Measurements from ENCODE around the gene UNC50.

The UNC50 gene

DNA sequence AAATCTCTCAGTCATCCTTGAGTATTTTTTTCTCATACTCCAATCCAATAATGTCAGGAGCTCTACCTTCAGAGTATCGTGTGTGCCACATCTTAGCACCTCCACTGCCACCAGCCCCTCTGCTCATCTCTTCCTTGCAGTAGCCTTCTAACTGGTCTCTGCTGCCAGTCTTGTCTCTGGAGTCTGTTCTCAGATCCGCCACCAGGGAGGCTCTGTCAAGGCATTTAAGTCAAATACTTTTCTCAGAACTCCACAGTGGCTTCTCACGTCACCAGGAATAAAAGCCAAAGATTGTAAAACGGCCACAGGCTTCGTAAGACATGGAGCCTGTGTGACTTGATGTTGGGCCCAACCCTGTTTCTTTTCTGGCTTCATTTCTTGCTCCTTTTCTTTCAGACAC lies 7.1 kb downstream of the UNC50 start:
- no peak for DNase-seq

- DNase-seq, result no peak
Observed at GRCh38 chr2:98617149-98617548, 8.8 kb downstream of the UNC50 start.

DNA sequence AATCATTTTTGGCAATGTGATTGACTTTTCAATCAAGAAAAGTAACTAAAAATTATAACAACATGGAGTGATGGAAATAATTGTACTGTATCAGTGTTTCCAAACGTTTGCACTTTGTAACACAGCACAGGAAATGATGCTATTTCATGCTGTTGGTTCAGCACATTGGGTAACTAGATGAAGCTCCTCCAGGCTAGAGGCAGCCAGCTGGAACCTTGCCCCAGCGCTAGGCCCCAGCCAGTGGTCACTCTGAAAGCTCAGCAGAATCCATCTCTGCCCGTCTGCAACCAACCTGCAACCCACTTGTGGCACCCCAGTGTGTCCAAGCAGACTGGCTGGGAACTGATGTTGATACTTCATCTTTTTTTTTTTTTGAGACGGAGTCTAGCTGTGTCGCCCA lies 15.3 kb downstream of the UNC50 start:
- DNase-seq, result no peak

- no peak for DNase-seq
Observed at GRCh38 chr2:98632351-98632750, 24.0 kb downstream of the UNC50 start.

DNA sequence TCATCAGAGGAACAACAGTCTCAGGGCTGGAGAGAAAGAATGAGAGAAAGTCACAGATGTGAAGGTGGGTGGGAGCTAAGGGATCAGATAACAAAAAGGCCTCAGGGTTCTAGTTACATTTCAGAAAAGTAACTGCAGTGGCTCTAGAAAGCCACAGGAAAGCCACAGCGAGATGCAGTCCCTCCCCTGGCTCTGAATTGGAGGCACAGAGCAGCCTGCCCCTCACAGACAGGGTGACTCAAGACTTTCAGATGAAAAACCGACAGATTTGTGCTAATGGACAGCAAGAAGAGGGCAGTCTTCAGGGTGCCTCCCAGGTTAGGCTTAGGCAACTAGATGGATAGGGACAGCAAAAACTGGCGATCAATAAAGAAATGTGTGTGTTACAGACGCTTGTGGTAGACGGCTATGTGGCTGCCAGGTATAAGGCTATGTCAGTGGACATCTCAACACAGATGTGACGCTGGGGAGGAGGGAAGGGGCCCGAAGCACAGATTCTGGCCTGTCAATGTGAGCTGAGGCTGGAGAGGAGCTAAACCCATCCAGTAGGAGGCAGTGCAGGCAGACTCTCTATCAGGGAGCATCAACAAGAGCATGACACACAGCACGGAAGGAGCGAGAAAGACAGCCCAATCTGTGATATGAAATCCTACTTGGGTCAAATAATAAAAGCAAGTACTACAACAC lies 26.2 kb downstream of the UNC50 start:
- DNase-seq, result peak; percentile 69

- peak; percentile 58 for DNase-seq
Observed at GRCh38 chr2:98637401-98638147, 29.2 kb downstream of the UNC50 start.

DNA sequence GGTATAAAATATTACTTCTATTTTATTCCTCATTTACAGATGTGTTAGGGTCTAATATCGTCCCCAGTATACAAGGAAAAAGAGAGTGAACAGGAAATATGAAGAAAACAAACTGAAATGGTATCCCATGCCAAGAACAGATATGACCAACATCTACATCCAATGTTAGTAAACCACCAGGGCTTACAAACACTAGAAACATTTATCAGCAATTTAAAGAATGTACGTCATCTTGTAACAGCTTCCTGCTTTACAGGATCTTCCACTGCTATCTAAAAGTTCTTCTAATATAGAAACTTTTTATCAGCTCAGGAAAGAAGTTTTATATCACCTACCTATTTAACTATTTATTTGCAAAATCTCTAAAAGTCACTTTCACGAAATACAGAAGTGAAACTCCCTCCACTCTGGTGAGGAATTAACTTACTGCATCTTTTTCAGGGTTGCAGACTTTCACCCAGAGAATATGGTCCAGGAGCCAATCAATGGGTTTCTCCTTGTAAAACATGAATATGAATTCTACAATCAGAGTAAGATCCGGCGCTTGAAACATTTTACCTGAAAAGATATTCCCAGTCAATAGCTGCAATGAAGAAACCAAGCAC lies 35.2 kb downstream of the UNC50 start:
- no peak for DNase-seq

- DNase-seq, result no peak
Observed at GRCh38 chr2:98647636-98648035, 39.2 kb downstream of the UNC50 start.

GRCh38 chr2:98648451-98648850 lies 40.1 kb downstream of the UNC50 start:
- DNase-seq, result no peak

DNA sequence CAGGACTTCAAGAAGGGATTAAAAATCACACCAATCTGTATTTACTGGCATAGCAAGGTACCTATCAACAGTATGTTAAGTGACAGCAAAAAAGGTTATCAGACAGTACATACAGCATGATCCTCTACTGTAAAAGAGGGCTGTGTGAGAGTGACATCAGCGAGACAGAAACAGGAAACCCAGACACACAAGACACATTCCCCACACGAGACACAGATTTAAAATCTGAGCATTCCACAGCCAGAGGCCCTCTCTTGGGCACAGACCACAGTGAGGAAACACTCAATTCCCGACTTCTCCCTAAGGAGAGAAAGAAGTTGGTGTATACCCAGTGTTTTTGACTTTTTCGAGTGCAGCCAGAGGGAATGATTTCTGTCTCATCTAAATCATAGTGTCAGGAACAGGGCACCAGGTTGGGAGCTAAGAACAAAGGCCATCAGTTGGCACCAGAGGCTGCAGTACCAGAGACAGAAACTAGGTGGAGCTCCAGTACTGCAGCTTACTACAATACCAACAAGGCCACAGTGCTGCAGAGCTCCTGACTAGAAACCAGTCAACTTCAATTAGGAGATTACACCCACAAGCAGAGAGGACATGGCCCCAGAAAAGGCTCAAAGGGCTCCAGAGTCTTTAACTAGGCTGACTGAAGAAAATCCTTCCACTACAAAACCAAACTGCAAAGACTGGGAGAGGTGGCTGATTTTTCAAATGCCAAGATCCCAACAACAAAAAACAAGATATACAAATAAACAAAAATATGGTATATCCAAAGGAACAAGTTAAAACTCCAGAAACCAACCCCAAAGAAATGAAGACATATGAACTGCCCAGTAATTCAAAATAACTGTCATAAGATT lies 41.0 kb downstream of the UNC50 start:
- DNase-seq, result peak; percentile 87

- no peak for DNase-seq
Observed at GRCh38 chr2:98649992-98650375, 41.6 kb downstream of the UNC50 start.

- no peak for DNase-seq
Observed at GRCh38 chr2:98650998-98651397, 42.6 kb downstream of the UNC50 start.

- DNase-seq, result peak; percentile 35
Observed at GRCh38 chr2:98654699-98655495, 46.5 kb downstream of the UNC50 start.

DNA sequence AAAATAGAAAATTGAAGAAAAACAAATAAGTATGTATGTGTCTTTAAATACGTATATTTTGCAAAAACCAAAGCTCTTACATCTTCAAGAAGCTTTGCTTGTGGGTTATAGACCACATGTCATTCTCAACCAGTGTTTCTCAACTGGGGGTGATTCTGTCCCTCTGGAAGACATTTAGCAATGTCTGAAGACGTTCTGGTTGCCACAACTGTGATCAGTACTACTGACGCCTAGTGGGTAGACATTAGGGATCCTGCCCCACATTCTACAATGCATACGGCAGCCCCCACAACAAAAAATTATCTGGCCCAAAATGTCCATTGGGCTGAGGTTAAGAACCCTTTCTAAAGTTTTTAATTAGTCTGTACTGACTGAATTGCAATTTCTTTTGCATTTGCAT lies 48.4 kb downstream of the UNC50 start:
- no peak for DNase-seq

DNA sequence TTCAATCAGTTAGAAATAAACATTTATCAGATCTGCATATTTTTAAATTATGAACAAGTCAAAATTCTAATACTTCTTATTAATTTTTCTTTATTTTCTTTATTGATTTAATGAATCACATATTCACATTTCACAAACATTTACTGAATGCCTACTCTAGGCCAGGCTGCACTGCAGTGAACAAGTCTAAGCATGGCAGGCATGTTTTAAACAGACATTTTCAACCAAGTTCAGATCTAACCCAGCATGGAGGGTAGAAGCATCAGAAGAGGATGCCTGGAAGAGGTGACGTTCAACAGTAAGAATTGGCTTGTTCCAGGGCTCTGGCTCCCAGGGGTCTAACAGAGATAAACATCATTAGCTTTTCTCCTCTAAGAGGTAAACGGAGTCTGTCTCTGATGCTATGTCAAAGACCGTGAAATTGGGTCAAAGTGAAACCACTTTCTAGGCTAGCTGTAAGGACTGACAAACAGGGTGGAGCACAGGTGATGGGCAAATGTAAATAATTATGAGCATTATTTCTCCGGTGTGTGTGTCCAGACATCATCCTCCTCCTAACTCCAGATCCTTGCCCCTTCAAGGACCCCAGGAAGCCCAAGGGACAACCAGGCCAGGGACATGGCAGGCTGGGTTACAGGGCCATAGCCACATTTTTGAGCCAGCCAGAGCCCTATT lies 50.6 kb downstream of the UNC50 start:
- DNase-seq, result peak; percentile 18

DNA sequence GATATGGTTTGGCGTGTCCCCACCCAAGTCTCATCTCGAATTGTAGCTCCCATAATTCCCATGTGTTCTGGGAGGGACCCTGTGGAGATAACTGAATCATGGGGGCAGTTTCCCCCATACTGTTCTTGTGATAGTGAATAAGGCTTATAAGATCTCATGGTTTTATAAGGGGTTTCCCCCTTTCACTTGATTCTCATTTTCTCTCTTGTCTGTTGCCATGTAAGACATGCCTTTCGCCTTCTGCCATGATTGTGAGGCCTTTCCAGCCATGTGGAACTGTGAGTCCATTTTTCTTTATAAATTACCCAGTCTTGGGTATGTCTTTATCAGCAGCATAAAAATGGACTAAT lies 51.1 kb downstream of the UNC50 start:
- peak; percentile 24 for DNase-seq

- DNase-seq, result peak; percentile 24
Observed at GRCh38 chr2:98663511-98664090, 55.2 kb downstream of the UNC50 start.

DNA sequence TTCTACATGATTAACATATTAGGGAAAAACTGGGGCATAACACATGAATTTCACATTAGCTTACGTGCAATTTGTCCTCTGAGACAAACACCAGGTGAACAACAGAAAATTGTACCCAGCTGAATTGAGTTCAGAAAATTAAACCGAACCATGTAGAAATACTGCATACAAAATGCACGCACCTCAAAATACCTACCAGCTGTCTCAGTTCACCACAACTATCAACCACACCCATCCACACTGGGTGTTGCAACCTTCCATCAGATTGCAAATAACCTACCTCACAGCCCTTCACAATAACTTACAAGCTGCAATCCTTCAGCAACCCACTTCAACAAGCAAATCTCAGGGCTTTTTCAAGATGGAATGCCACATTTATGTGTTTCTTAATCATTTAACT lies 55.9 kb downstream of the UNC50 start:
- DNase-seq, result peak; percentile 52

DNA sequence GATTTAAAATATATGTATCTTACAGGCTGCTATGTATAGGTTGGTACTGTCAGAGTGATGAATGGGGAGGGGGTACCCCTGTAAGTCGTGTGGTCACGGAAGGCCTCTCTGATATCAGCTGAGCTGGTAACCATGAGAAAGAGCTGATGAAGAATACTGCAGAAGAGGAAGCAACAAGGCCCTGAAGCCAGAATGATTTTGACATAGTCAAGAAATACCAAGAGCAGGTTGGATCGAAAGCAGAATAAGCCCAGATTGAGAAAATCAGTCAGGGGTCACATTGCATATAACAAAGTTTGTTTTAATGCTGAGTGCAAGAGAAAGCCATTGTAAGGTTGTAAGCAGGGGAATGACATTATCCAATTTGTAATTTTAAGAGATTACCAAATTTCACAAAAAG lies 57.3 kb downstream of the UNC50 start:
- DNase-seq, result no peak

Measured in stimulated activated CD4-positive, alpha-beta T cell treated with anti-CD3 and anti-CD28 coated beads, Interleukin-4, amount 100 ng/mL, for 24 hours (primary cell).